NCI-H345 (cell line): Measurements from ENCODE around the gene PEAK1.

ENCODE experiments used
- DNase-seq: peaks from one replicate; lab custom pipeline; 2025; lab: John Stamatoyannopoulos, UW

The PEAK1 gene

DNA sequence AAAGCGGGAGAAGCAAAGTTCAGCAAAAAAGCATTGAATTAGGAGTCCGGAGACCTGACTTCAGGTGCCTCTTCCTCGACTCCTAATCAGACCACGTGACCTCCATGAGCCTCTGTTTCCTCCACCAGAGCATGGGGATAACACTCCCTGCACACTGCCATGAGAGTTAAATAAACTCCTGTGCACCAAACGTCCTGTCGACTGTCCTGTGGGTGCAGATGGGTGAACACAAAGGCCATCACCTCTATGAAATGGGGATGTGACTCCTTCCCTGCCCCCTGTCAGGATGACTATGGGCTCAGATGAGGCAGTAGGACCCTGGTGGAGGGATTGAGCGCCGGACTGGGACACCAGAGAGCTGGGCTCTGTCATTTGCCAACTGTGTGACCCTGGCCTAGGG lies 335.5 kb downstream of the PEAK1 start:
- no peak for DNase-seq

DNA sequence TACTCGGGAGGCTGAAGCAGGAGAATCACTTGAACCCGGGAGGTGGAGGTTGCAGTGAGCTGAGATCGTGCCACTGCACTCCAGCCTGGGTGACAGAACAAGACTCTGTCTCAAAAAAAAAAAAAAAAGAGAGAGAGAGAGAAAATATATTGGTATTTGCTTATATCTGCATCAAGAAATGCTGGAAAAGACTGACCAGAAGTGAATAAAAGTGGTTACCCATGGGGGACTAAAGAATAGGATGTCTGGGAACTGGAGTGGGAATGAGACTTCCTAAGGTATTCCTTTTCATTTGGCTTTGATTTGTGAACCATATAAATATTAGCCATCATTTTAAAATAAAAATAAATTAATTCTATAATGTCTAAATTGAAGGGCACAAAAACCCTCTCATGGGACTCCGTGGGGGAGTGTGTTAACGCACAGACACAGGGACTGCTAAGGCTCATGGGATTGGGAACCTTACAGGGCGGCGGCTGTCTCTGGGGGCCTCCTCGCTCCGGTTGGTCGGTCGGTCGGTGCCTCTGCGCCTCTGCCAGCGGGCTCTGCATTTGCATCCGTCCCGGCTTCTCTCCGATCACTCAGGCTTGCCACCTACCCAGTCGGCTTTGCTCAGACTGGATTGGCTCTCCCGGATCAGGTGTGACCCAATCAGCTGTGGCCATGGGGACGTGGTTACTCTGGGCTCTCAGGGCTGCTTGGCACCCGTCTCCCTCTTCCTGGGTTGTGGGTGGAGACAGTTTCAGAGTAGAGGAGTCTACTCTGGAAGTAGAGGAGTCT lies 336.3 kb downstream of the PEAK1 start:
- DNase-seq = peak; percentile 84

DNA sequence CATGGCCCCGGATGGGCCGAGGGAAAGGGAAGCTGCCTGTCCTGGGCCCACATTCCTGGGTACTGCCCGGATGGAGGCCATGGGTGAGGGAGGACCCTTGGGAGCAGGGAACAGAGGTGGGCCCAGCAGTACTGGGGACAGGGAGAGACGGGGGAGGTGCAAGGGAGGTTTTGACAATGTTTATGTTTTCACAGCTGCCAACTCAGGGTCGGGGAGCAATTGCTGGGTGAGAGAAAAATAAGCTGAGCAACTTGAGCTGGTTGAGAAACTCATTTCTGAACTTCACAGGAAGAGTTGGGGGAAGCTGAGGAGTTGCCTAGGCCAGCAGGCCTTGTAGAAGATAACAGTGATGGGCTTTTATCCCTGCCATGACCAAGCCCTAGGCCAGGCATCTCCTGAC lies 337.9 kb downstream of the PEAK1 start:
- DNase-seq = no peak

DNA sequence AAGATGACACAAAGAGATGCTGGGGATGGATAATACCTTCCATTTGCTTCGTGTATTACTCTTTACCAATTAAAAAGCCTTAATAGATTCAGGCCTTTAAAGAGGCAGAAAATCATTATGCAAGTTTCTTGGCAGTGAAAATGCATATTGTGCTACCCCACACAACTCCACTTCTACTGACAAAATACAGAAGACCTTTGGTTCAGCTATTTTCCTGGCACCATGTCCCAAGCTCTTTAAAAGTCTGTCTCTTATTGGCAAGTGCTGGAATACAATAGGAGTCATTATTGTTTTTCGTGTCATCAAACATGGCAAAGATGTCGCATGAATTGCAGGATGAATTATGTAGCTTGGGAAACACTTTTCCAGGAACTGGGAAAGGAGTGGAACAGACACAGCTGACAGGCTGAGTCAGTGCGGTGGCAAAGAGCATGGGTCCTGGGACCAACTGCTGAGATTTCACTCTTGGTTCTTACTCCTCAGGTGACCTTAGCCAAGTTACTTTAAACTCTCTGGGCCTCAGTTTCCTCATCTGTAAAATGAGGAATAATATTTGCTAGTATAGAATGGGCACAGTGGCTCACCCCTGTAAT lies 343.5 kb downstream of the PEAK1 start:
- DNase-seq = no peak

DNA sequence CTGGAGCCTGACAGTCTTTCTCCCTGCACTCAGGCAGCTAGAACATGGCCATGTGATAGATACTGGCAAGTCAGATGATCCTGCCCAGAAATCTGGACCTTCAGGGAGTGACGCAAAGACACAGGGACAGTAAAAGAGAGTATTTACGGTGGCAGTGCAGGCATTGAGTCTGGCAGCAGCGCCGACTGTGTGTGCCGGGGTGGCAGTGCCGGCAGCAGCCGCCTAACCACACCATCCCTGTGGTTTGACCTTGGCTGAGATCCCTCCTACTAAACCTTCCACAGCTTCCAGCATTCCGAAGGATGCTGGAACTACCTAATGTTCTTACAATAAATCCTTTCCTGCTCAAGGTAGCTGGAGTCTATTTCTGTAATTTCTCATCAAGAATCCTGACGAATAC lies 344.4 kb downstream of the PEAK1 start:
- DNase-seq = no peak

DNA sequence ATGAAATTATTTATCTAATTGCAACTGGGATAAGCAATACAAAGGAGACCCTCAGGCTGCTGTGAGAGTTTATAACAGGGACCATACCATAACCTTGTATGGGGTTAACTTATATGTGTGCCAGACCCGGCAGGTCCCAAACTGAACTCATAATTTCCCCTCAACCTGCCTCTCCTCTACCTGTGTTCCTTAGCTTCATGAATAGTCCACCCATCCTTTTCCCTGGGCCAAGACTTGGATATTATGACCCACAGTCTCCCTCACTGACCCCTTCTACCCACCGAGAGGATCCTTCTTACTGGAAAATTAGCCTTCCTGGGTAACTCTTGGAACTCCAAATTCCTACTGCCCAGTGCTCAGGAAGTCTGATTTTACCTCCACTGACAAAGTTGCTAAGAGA lies 345.6 kb downstream of the PEAK1 start:
- no peak for DNase-seq

DNA sequence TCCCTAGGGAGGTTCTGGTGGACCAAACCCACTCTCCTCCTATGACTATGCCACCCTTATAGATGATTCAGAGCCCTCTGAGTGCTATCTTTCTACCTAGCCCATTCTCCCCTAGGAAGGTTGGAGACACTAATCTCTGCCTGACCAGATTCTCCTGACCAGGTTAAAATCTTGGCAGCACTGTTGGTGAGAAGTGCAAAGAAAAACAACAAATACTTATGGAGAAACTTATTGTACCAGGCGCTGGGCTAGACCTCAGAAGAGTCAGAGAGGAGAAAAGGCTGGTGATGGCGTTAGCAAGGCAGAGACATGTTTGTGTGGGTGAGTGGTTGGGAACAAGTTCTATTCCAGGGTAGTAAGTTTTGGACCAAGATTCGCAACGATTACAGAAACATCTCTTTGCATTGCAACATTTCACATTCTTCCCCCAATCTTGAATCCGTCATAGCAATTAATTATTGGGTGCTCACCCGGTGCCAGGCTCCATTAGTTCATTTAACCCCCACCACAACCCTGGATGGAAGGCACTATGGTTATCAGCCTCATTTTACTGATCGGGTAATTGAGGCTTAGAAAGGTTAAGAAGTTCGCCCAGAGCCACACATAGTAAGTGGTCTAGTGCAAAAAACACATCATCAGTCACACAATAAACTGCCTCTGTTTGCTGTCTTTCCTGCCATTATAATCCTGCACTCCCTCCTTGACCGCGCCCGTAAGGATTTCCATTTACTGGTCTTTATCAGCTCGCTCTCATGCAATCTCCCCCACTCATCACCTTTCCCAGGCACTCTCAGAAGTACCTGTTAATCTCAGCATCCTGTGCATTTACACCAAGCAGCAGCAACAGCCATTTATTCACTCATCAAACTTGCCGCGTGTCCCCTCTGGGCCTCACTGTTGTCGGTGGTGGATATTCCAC lies 348.3 kb downstream of the PEAK1 start:
- no peak for DNase-seq

DNA sequence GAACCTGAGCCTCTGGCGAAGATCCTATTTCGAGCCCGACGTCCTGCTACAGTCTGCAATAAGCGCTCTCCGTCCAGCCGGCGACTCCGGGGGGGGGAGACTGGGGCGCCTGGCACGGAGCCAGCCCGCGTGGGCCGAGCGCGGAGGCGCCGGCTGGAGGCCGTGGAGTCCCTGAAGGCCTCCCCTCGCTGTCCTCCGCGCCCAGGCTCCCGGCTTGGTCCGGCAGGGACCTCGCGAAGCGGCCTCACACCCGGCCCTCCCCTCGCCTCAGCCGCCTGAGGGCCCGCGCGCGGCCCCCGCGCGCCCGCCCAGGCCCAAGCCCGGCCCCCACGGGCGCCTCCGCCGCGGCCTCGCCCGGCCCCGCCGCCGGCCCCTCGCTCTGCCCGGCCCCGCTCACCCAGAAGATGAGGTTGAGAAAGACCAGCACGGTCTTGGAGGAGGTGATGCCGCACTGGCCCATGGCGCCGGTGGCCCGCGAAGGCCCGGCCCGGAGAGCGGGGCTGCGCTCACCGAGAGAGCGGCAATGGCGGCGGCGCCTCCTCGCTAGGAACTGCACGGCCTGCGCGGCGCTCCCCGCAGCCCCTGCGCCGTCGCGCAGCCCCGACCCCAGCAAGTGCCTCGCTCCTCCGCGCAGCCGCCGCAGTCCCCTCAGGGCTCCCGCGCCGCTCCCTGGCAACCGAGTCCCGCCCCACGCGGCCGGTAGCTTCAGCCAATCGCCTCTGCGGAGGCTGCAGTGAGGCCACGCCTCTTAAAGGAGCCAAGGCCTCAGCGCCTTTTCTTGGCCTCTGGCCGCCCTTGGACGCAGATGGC lies 349.2 kb downstream of the PEAK1 start, which contains the start of gene TSPAN3:
TSS of gene TSPAN3 (minus strand) at position 615 of the 810 bp plus-strand sequence. CDS start at position 460, 155 bp downstream.
- DNase-seq = peak; percentile 90

DNA sequence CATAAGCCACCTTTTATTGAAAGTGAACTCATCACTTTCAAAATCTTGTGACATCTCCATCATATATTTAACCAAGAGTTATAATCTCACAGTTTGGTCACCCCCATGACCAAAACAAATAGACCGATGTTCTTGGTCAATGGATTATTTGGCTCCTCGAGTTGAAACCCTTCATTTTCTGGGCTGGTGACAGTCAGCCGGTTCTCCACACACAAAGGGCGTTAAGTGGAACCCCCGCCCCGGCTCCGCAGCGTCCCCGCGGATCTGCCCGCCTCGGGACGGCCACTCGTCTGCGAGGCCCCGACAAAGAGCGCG lies 349.8 kb downstream of the PEAK1 start:
- DNase-seq = no peak

DNA sequence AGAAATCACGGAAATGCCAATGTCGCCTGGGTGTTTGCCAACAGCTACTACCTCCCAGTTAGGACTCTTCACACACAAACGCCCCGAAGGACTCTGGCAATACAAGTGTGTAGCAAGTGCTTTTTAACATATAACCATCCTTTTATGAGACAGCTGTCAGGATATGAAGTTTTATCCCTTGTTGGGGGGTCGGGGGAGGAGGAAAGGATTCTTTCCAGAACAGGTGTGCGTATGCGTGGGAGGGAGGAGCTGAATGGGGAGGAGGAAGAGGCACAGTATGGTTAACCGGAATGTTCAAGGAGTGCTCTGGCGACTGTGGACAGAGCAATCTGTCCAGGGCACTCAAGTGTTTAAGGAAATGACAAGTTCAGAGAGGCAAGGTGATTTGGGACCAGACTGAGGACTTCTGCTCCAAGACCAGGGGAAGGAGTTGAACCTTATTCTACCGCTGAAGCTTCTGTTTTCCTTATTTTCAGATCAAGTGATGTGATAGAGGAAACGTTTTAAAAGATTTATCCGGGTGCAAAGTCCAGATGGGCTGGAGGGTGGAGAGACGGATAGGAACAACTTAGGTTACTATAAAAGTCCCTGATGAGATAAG lies 350.3 kb downstream of the PEAK1 start:
- no peak for DNase-seq

DNA sequence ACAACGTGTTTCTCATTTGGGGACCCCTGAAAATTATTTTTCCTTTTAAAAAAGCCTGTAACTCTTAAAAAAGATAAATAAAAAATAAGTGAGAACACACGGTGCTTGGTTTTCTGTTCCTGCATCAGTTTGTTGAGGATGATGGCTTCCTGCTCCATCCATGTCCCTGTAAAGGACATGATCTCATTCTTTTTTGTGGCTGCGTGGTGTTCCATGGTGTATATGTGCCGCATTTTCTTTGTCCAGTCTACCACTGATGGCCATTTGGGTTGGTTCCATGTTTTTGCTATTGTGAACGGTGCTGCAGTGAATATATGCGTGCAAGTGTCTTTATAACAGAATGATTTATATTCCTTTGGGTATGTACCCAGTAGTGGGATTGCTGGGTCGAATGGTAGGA lies 351.3 kb downstream of the PEAK1 start:
- no peak for DNase-seq

DNA sequence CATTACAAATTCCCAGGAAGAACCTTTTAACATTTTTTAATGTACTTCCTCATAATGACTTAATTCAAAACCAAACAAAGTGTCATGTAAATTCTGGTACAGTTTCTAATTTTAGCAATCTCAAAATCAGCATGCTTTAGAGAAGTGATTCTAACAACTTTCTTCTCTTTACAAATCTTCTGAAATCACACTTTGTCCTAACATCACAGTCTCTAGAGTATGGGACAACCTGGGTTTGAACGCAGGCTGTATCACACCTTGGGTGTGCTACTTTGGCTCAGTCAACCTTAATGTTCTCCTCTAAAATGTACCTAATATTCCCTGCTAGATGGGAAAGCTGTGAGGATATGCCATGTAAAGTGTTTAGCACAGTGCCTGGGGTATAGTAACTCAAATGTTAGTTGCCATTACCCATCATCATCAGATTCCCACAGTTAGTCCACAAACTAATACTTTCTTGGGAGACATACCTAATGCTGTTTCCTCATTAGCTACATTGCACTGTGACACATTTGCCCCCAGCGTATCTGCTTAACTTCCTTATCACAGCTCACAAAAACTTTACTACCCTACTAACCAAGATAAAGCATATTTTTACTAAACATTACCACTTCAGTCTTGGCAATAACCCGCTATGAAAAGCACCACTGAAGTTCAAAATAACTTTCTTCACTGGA lies 352.1 kb downstream of the PEAK1 start:
- no peak for DNase-seq

DNA sequence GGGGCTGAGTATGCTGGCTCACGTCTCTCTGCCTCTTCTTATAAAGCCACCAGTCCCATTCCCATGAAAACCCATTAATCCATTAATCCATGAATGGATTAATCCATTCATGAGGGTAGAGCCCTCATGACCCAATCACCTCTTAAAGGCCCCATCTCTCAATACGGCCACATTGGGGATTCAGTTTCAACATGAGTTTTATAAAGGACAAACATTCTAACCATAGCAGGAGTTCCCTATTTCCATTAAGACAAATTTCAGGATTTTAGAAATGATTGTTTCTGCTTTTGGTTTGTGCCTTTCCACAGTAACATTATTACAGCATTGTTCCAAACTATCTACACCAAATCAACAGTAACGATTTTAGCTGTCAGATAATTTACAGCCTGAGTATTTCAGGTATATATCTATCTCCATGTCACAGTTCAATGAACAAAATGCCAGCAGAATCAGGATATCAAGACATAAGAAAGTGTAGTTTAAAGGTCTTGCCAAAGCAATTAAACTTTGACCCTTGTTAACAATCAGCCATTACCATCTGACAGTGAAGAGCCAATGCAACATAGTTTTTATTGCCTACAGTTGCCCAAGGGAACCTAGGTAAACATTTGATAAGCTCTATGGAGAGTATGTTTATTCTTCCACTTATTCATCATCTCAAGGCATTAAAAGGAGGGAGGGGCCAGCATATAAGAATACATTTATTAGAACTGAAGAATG lies 352.8 kb downstream of the PEAK1 start:
- no peak for DNase-seq

DNA sequence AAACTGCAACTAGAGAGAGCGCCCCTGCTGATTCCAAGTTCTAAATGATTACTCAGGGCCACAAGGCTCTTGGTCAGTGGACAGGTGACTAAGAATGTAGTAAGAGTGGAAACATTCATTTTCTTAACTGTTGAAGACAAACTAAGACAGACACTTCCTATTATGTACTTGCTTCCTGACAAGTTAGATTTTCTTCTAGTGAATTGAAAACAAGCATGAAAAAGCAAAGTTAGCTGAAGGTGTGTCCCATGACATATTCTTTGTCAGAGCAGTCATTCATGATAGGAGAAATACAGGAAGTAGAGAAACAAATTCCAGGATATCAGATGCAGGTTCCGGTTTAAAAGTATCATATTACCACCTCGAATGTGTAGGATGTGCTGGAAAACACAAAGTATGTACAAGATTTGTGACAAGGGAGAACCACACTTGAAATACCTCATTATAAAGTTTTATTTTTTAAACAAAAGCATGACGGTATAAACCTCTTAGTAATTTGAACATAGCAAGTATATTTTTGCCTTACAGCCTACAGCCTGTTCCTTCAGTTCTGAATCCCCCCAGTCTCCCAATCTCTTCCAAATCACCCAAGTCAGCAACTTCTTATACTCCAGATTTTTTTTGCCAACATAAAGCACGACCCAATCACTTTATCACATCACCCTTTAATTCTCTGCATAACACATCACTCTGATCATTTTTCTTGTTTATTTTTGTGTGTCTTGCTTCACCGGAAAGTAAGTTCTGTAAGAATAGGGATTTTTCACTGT lies 355.2 kb downstream of the PEAK1 start:
- DNase-seq = no peak

DNA sequence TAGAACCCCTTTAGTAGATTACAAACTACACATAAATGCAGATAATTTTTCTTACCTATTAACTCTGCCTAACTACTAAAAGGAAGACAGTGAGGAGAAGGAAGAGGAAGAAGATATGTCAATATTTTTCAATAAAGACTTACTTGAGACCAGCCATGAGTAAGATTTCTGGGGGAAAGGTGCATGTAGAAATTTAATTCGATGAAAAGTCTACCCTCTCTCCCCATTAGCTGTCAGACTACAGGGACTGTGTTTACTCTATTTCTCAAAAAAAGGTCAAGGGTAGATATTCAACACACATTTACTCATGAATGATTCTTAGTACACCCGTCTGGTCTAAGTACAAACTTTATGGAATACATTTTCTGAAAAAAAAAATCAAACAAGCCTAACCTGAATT lies 355.8 kb downstream of the PEAK1 start:
- no peak for DNase-seq

DNA sequence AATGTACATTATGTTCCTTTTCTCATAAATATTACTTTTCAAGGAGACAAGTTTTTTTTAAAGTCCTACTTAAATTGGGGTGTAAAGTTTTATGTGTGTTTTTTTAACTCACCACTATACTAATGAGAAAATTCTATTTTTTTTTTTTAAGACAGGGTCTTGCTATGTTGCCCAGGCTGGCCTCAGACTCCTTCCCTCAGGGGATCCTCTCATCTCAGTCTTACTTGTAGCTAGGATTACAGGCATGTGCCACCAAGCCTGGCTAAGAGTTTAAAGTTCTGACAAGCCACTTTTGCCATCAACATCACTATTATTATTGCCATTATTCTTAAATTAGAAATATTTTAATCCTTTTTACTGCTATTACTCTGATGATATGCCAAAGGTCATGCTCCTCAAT lies 356.7 kb downstream of the PEAK1 start:
- no peak for DNase-seq

DNA sequence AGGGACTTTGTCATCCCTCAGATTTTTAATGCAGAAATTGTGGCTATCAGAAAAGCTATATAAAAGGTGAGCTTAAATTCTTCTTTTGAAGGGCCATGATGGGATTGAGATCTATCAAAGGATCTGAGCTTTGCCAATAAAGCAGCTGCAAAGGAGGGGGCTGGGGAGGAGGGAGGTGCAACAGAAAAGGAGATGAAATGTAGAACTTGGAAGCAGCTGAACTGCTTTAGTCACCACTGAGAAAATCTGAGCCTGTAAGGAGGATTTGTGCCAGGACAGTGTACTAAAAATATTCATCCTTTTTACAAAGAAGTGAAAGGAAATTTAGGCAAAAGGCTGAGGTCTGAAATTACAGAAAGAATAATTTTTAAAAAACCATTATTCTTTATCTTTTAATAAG lies 359.4 kb downstream of the PEAK1 start:
- no peak for DNase-seq

DNA sequence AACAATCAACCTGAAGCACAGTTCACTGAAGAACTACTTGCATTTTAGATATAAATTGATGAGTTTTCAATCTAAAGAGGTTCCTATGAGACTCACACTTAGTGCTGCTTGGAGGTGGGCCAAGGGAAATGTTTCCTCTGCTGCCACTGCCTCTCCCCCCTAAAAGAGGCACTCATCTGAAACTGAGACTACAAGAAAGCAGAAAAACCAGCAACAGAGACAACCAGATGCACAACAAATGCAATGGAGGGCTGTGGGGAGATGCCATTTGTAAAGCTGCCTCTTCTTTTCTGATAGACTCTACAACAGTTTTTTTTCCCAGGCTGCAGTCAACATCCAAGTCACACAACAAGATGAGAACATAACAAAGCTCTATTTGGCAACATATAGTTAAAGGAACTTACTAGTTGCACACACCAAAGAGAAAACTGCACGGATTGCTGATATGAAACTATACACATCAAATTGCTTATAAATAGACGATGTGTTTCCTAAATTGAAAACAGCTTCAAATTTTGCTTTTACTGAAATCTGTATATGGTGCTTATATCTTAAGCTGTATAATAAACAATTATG lies 360.0 kb downstream of the PEAK1 start:
- no peak for DNase-seq

DNA sequence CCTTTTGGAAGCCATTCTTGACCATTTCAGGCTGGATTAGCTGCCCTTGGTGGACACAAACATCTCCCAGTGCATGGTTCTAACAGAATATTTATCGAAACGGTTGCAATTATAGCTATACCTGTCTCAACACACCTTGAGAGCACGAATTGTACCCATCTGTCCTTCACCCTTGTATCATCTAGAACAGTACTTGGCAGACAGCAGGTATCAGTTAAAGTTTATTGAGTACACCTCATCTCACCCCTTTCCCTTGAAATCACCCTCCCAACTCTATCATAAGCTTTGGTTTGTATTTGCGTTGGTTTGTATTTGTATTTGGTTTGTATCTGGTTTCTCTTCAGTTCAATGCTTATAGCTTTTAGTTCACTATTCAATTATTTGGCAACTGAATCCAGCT lies 361.4 kb downstream of the PEAK1 start:
- no peak for DNase-seq
